Activated naive CD4-positive, alpha-beta T cell treated with anti-CD3 and anti-CD28 coated beads, Interleukin-2, amount 10 ng/mL, durations not matched to agents 7 days and 5 days (primary cell): ENCODE measurements around the gene LIPC.

Experiments used
- CTCF ChIA-PET: fragments of 350-600 bp; sonication (Branson Sonifier 250); formaldehyde crosslinking; loops from one replicate; lab custom pipeline; 2021; ENCODE audit warnings: antibody characterized with exemption; lab: Charles Lee
- DNase-seq: peaks from one replicate; pipeline ENCODE4 v3.0.0-alpha.2; 2020
- H3K27ac Mint-ChIP-seq: one replicate; pipeline ENCODE4 v1.8.0; 2021; ENCODE audit warnings: mild to moderate bottlenecking, moderate library complexity, mixed read lengths
- H3K27me3 Mint-ChIP-seq: one replicate; pipeline ENCODE4 v1.8.0; 2021; ENCODE audit warnings: mild to moderate bottlenecking, mixed read lengths
- H3K36me3 Mint-ChIP-seq: one replicate; pipeline ENCODE4 v1.8.0; 2021; ENCODE audit warnings: mixed read lengths
- H3K4me1 Mint-ChIP-seq: one replicate; pipeline ENCODE4 v1.8.0; 2021; ENCODE audit warnings: mixed read lengths
- H3K4me3 Mint-ChIP-seq: one replicate; pipeline ENCODE4 v1.8.0; 2021; ENCODE audit warnings: mild to moderate bottlenecking, moderate library complexity, mixed read lengths
- H3K9me3 Mint-ChIP-seq: one replicate; pipeline ENCODE4 v1.8.0; 2021; ENCODE audit warnings: mixed read lengths

Gene LIPC

DNA sequence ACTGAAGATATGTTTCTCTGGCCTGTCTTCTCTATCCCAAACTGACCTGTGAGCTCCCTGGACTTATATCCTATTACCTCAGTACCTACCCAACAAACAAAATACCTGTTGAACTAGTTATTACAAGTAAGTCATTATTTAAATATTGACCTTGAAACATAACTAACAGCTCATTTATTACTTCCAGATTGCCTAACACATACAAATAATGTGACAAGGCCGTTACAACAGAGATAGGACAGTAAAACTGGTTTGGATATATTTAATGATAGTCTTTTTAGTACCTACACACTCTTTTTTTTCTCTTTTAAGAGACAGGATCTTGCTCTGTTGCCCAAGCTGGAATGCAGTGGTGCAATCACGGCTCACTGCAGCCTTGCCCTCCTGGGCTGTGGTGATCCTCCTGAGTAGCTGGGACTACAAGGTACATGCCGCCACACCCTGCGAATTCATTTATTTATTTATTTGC is 172.7 kb downstream of the LIPC start:
- H3K4me3 Mint-ChIP-seq, result no peak overlapping the region
- no peaks in the 10 kb centered on the region for H3K27me3 Mint-ChIP-seq
- no peaks in the 10 kb centered on the region for H3K9me3 Mint-ChIP-seq
- peaks cover 59% of the 10 kb centered on the region for H3K36me3 Mint-ChIP-seq
- CTCF ChIA-PET, result no interaction called here
- H3K4me1 Mint-ChIP-seq, result peaks cover 11% of the 10 kb centered on the region
- no peak overlapping the region for H3K27ac Mint-ChIP-seq
- no peak for DNase-seq

DNA sequence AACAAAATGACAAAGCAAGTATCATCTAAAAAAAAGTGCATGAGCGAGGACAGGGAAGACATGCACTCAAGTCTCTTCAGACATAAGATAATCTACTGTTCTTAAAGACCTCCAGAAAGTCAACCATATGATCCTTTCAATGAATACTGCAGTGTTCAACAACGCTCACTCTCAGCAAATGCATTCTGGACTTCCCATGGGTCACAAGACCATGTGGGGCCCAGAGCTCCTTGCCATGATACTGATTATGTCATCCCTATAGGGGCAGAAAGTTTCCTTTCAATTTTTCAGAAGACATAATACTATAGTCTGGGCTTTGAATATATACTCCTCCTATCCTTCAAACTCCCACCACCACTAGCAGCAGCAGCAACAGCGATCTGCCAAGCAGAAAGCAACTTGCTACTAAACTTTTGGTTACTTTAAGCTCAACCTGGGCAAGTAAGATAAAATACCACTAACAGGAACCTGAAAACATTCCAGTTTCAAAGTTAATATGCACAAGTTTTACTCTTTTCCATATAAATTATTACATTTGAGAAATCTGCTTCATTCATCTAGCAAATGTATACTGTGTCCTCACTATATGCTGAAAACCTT is 174.2 kb downstream of the LIPC start:
- CTCF ChIA-PET, result interaction anchor here (0.6 kb wide), 1 partner anchor 328 kb away, joined by 3 read pairs; no protein-coding TSS in a partner anchor
- Mint-ChIP-seq H3K36me3 (peaks cover 67% of the 10 kb centered on the region), H3K9me3 (no peaks in the 10 kb centered on the region), H3K27me3 (no peaks in the 10 kb centered on the region), H3K4me3 (no peak overlapping the region), H3K27ac (no peak overlapping the region), H3K4me1 (peaks cover 11% of the 10 kb centered on the region)
- no peak for DNase-seq

DNA sequence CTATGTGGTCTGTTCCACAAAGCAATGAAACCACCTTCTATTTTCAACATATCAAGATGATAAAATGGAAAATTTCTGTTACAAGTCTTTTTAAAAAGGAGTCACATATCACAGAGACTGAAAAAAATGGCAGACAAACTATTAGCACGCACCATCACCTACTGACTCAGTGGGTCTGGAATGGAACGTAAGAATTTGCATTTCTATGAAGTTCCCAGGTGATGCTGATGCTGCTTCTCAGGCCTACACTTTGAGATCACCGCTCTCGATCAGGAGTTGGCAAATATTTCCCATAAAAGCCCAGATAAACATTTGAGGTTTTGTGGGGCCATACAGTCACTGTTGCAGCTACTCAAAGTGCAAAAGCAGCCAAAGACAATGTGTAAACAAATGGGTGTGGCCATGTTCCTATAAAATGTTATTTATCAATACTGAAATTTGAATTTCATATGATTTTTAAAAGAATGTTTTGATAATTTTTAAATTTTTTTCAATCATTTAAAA is 174.8 kb downstream of the LIPC start:
- Mint-ChIP-seq H3K4me1 (peaks cover 11% of the 10 kb centered on the region), H3K27ac (no peak overlapping the region), H3K4me3 (no peak overlapping the region), H3K36me3 (peaks cover 66% of the 10 kb centered on the region), H3K9me3 (no peaks in the 10 kb centered on the region), H3K27me3 (no peaks in the 10 kb centered on the region)
- no peak for DNase-seq
- CTCF ChIA-PET, result no interaction called here

DNA sequence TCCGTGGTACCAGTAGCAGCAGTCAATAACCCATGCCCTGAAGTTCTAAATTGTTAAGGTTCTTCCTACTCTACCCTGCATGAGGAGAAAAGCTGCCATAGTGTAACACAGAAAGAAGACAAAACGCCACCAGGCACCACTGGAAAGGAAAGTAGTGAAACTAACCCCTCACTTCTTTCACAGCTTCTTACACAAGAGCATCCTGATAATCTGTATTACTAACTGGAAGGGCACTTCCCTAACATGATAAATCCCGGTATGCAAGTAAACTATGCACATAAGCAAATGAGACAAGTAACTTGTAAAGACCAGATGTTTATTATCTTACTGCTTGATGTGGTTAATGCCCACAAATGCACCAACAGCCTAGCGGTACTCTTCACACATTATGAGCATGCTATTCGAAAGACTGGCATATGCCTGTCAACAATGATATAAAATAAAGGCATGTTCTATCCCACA is 176.4 kb downstream of the LIPC start:
- Mint-ChIP-seq H3K27ac (no peak overlapping the region), H3K4me3 (no peak overlapping the region), H3K9me3 (no peaks in the 10 kb centered on the region), H3K27me3 (no peaks in the 10 kb centered on the region), H3K36me3 (peaks cover 70% of the 10 kb centered on the region), H3K4me1 (peaks cover 18% of the 10 kb centered on the region)
- CTCF ChIA-PET, result no interaction called here
- no peak for DNase-seq

- CTCF ChIA-PET, result no interaction called here
- Mint-ChIP-seq H3K4me1 (peaks cover 15% of the 10 kb centered on the region), H3K27me3 (no peaks in the 10 kb centered on the region), H3K36me3 (peaks cover 69% of the 10 kb centered on the region), H3K27ac (no peak overlapping the region), H3K4me3 (no peak overlapping the region), H3K9me3 (peaks cover 3% of the 10 kb centered on the region)
- no peak for DNase-seq
These were observed 176.9 kb downstream of the LIPC start for GRCh38 chr15:58608711-58609110.

DNA sequence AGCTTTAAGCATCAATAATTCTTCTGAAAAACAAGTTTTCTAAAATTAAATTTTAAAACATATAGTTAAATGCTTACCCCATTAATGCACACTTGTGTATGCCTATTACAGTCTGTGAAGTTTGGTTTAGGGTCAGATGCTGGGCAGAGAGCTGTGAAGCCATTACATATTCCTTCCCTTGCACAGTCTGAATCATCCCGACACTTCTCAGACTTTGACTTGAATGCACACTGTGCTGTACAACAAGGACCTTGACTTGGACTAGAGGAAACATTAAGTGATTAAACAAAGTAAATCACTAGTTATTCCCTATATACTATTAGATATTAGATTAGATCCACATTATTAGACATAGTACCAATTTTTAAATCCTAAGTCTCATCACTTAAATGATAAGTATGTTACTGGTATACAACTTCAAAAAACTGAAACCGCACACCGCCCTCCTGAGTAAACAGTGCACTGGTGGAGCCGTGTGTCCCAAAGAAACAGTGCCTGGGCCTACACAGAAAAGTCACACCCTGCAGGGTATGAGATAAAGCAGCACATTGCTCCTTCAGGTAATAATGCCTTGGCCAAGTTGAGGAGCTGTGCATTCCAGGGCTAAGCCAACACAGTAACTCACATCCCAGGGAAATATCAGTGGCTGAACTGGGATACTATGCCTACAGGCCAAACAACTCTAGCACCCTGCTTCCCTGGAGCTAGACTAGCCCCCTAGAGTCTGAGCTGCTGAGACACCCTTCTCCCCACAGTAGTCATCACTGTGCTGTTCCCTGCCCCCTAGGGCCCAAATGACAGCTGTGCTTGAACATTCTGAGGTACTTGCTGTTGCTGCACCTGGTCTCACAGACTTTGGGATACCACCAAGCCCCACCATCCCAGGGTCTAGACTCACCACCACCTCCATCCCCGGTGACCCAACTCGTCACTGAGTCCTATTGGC is 180.2 kb downstream of the LIPC start:
- Mint-ChIP-seq H3K9me3 (peaks cover 20% of the 10 kb centered on the region), H3K4me1 (peaks cover 15% of the 10 kb centered on the region), H3K4me3 (no peak overlapping the region), H3K27me3 (no peaks in the 10 kb centered on the region), H3K36me3 (peaks cover 76% of the 10 kb centered on the region), H3K27ac (no peak overlapping the region)
- CTCF ChIA-PET, result no interaction called here
- no peak for DNase-seq

GRCh38 chr15:58616171-58616570 is 184.4 kb downstream of the LIPC start:
- Mint-ChIP-seq H3K36me3 (peaks cover 74% of the 10 kb centered on the region), H3K27ac (no peak overlapping the region), H3K4me1 (peaks cover 7% of the 10 kb centered on the region), H3K4me3 (no peak overlapping the region), H3K9me3 (peaks cover 23% of the 10 kb centered on the region), H3K27me3 (no peaks in the 10 kb centered on the region)
- CTCF ChIA-PET, result no interaction called here
- DNase-seq, result no peak
